GM18867 (cell line): ENCODE results near the gene TRPC1.

Experiments used
- ATAC-seq: cut with Tn5 transposase; IDR thresholded peaks from one replicate; pipeline ENCODE4 v1.9.1; 2021; ENCODE audit warnings: mild to moderate bottlenecking, moderate library complexity; ENCODE audit not compliant: unreplicated experiment

TRPC1 gene

DNA sequence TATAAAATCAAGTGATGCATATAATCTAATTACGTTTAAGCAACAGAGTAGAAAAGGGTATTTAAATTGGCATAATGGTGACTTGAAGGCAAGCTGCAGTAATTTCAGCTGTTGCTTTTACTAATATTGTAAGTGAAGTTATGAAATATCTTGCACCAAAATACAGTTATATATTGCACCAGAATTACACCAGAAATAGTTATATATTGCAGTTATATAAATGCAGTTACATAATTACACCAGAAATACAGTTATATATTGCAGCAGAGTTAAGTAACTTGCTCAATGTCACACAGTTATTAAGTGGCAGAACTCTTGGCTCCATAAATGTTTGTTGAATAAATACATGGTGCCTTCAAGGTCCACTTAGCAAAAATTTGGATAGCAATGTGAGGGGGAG is 113.7 kb downstream of the TRPC1 start:
- ATAC-seq, result no peak

DNA sequence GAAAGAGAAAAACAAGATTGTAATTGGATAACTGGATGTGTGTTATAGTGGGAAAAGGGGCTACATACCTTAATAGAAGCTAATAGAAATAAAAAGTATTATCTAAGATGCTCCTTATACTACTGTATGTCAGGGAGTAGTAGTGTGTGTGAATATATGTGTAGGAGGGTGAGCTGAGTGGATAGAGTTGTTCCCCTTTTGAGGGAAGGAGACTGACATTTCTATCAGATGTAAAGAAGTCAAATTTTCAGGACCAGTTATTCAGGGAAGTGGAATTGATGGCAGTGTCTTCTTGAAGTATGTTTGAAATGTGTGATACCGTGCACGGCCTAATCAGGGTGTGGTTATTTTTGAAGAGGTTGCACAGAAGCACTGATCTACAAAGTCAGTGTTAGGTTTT is 116.0 kb downstream of the TRPC1 start:
- ATAC-seq, result no peak

DNA sequence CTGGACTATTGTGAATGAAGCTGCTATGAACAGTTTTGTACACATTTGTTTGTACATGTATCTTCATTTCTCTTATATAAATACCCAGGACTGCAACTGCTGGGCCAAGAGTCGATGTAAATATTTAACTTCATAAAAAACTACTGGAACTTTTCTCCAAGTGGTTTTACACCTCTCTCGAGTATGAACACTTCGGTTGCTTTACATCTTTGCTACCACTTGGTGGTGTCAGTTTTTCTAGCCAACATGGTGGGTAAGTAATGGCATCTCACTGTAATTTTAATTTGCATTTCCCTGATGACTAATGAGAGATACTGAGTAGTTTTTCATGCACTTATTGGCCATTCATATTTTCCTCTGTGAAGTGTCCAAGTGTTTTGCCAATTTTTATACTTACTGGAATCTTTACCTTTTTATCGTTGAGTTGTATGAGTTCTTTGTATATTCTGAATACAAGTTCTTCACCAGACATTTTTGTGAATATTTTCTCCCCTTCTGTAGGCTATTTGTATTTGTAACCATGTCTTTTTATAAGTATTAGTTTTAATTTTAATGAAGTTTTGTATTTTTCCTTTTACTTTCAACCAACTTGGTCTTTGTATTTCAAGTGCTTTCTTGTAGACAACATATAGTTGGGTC is 120.6 kb downstream of the TRPC1 start:
- peak; percentile 80 for ATAC-seq

GRCh38 chr3:142846779-142847577 is 123.1 kb downstream of the TRPC1 start:
- no peak for ATAC-seq

DNA sequence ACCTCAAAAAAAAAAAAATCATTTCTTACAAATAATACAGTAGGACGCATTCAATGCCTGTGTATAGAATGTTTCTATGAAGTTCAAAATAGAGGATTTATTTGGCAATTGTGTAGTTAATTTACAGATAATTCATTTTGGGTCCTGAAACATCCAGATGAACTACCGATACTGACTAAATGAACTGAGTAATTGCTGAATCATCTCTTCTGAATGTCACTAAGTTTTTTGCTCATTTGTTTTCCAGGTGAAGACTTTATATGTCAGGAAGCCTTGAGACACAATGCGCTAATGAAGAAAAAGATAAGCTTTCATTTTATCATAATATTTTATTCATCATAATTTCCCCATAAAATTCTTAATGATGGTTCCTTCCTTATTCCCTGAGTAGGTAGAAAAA is 125.3 kb downstream of the TRPC1 start:
- no peak for ATAC-seq

- ATAC-seq, result no peak
These were observed 126.7 kb downstream of the TRPC1 start for GRCh38 chr3:142850395-142851023.

GRCh38 chr3:142852009-142852408 is 128.2 kb downstream of the TRPC1 start:
- ATAC-seq, result no peak

DNA sequence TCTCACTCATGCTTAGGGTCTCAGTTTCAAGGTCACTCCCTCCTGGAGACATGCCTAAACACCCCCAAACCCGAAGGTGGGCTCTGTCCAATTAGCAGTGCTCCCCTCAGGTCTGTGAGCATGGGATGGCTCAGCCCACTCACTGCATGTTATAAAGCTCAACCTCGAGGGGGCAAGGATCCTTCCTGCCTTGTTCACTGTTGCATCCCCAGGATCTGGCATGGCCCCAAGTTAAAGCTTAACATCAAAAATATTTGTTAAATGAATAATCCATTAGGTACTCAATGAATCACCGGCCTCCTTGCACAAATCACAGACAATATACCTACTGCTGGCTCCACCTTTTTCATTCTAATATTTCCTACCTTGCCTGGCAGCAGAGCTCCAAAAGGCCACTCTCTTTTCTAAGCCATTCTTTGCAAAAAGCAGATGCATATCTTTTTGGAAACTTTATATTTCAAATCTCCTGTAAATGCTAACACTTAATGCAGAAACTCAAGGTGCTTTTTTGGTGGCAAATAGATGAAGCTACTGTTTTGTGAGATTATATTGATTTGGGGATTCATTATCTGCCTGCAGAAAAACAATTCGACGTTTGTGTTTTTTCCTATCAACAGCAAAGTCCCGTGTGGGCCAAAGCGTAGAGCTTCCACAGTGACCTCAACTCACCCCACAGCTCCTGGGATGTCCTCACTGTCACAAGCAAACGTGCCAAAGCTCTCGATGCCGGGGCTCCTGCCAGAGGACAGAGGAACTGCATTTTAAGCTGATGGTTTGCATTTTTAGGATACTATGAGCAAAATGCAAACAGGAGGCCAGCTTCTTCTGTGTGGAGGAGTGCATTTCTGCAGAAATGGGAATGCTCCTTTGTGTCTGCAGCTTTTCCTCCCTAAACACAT is 129.7 kb downstream of the TRPC1 start:
- no peak for ATAC-seq

- no peak for ATAC-seq
These were observed 133.2 kb downstream of the TRPC1 start for GRCh38 chr3:142857056-142857455.
